K562 (cell line): Measurements from ENCODE around the gene TRMT10B. TPM values are rescaled to one million over a fixed set of nuclear protein-coding genes. Genes with fewer than 3 reads are reported as not detected.

Experiments used
- ATAC-seq: fragments of 200-7000 bp; cut with Tn5 transposase; 3 replicates; pipeline ENCODE4 v1.9.1; 2020; ENCODE audit warnings: moderate library complexity
- BruUV-seq: library from RNA; stranded (reverse); fragments of 400-500 nt; replicated peaks from 2 replicates; lab custom pipeline; 2021; lab: Mats Ljungman, UMichigan
- CTCF ChIA-PET: fragments of 300-600 bp; formaldehyde crosslinking; extraction: SDS; loops from one replicate; lab custom pipeline; 2021; ENCODE audit warnings: low intra/inter-chr PET ratio; lab: Yijun Ruan, JAX
- POLR2A ChIA-PET: fragments of 300-600, 350-650 bp; sonication (Branson Sonifier 250); formaldehyde crosslinking; extraction: SDS; loops from one replicate; lab custom pipeline; 2021; ENCODE audit warnings: antibody characterized with exemption, inconsistent platforms; lab: Yijun Ruan, JAX
- DNase-seq, 4 experiments: peaks; one replicate each; pipeline versions ENCODE4 v3.0.0 to v3.0.0-alpha.2; 2011 to 2018; ENCODE audit warnings: low spot score in 3 of 4, mixed read lengths in 3 of 4; ENCODE audit errors: extremely low read depth in 1 of 4
- FAIRE-seq: peaks from 2 replicates; lab custom pipeline; 2011; peaks lifted over from hg19 to GRCh38; lab: Jason Lieb, UNC
- H2AFZ ChIP-seq: 2 replicates; pipeline ENCODE4 v1.6.0; 2011; ENCODE audit warnings: low read depth, low read length, control low read depth, inconsistent platforms
- H3K27ac ChIP-seq: fragments of 200-600 bp; 3 replicates; pipeline ENCODE4 v1.8.0; 2011; ENCODE audit warnings: low read depth, mild to moderate bottlenecking, control low read depth, inconsistent platforms, low read length, moderate library complexity, mixed read lengths; ENCODE audit errors: extremely low read depth
- H3K27me3 ChIP-seq, 2 experiments: fragments of 300-600 bp in 1 of 2; 2 replicates in 1 of 2; 3 replicates in 1 of 2; pipeline versions ENCODE4 v1.6.0 to v1.8.0; 2011; ENCODE audit warnings: inconsistent platforms in 2 of 2, low read length in 2 of 2, mild to moderate bottlenecking in 1 of 2, mixed read lengths in 1 of 2, moderate library complexity in 1 of 2; ENCODE audit not compliant: control insufficient read depth in 2 of 2, insufficient read depth in 2 of 2
- H3K36me3 ChIP-seq: fragments of 300-600 bp; 3 replicates; pipeline ENCODE4 v1.8.0; 2011; ENCODE audit warnings: mild to moderate bottlenecking, low read length, inconsistent platforms; ENCODE audit not compliant: control insufficient read depth, insufficient read depth
- H3K4me1 ChIP-seq, 2 experiments: fragments of 200-600 bp in 1 of 2; replicated peaks in 1 of 2; 2 replicates in 1 of 2; 3 replicates in 1 of 2; pipeline versions ENCODE4 v1.5.1 to v1.8.0; 2011; ENCODE audit warnings: inconsistent platforms in 2 of 2, low read length in 2 of 2, mild to moderate bottlenecking in 1 of 2, mixed read lengths in 1 of 2, moderate library complexity in 1 of 2; ENCODE audit not compliant: control insufficient read depth in 2 of 2, insufficient read depth in 2 of 2
- H3K4me2 ChIP-seq: 2 replicates; pipeline ENCODE4 v1.6.1; 2011; ENCODE audit warnings: low read length, control low read depth, inconsistent platforms, mixed read lengths; ENCODE audit not compliant: insufficient read depth
- H3K4me3 ChIP-seq: fragments of 200-600 bp; sonication (generic), shearing (Covaris generic); 2 replicates; pipeline ENCODE4 v1.5.1; 2016; ENCODE audit warnings: control low read depth, inconsistent platforms
- H3K79me2 ChIP-seq: fragments of 200-600 bp; 3 replicates; pipeline ENCODE4 v1.8.0; 2011; ENCODE audit warnings: low read length, inconsistent platforms; ENCODE audit not compliant: control insufficient read depth, insufficient read depth
- H3K9ac ChIP-seq, 2 experiments: 2 replicates each; pipeline versions ENCODE4 v1.6.0 to v1.6.1; 2011; ENCODE audit warnings: low read depth in 2 of 2, low read length in 2 of 2, control low read depth in 1 of 2, inconsistent platforms in 1 of 2, mild to moderate bottlenecking in 1 of 2, mixed read lengths in 1 of 2; ENCODE audit not compliant: insufficient read depth in 1 of 2
- H3K9me1 ChIP-seq: one replicate; pipeline ENCODE4 v1.6.0; 2011; ENCODE audit warnings: inconsistent platforms, mild to moderate bottlenecking, low read length, moderate library complexity; ENCODE audit not compliant: control insufficient read depth, insufficient read depth
- H3K9me3 ChIP-seq: replicated peaks from 2 replicates; pipeline ENCODE4 v1.5.1; 2011; ENCODE audit warnings: low read depth, low read length, inconsistent platforms; ENCODE audit not compliant: control insufficient read depth, insufficient read depth
- H4K20me1 ChIP-seq: replicated peaks from 2 replicates; pipeline ENCODE4 v1.6.1; 2011; ENCODE audit warnings: low read length, inconsistent platforms, mixed read lengths; ENCODE audit not compliant: control insufficient read depth, insufficient read depth
- IFI16 ChIP-seq: fragments of 250-450 bp; sonication (Bioruptor Pico); IDR thresholded peaks from 2 replicates; pipeline ENCODE4 v2.1.2; 2022; ENCODE audit warnings: mild to moderate bottlenecking, inconsistent platforms
- NR2C1 ChIP-seq, 2 experiments: fragments of 450-650 bp; IDR thresholded peaks; 2 replicates each; pipeline ENCODE4 v1.6.1; 2017; ENCODE audit warnings: mild to moderate bottlenecking in 2 of 2, antibody characterized with exemption in 1 of 2, inconsistent platforms in 1 of 2, missing compliant biosample characterization in 1 of 2, missing genetic modification characterization in 1 of 2
- NR4A1 ChIP-seq, 2 experiments: fragments of 250-450 bp in 1 of 2; fragments of 450-650 bp in 1 of 2; sonication (Bioruptor Pico) in 1 of 2; IDR thresholded peaks; 2 replicates each; pipeline versions ENCODE4 v1.4.0 to v1.6.1; 2016 to 2020; ENCODE audit warnings: mild to moderate bottlenecking in 2 of 2, missing compliant biosample characterization in 1 of 2, missing genetic modification characterization in 1 of 2, moderate library complexity in 1 of 2
- PATZ1 ChIP-seq: fragments of 250-450 bp; sonication (Bioruptor Pico); IDR thresholded peaks from 2 replicates; pipeline ENCODE4 v1.5.0; 2020; ENCODE audit warnings: mild to moderate bottlenecking, borderline replicate concordance
- PTRF ChIP-seq: fragments of 450-650 bp; IDR thresholded peaks from 2 replicates; pipeline ENCODE4 v1.6.1; 2016; ENCODE audit warnings: mild to moderate bottlenecking, missing genetic modification characterization, missing compliant biosample characterization
- REST ChIP-seq, 2 experiments: fragments of 450-650 bp; formaldehyde crosslinking in 1 of 2; IDR thresholded peaks; 2 replicates each; pipeline versions ENCODE4 v1.4.0 to v1.6.1; 2014 to 2020; ENCODE audit warnings: mild to moderate bottlenecking in 2 of 2, borderline replicate concordance in 1 of 2, low read depth in 1 of 2
- SMARCE1 ChIP-seq: fragments of 450-650 bp; IDR thresholded peaks from 2 replicates; pipeline ENCODE4 v1.7.1; 2016; ENCODE audit warnings: mild to moderate bottlenecking
- ZNF174 ChIP-seq: fragments of 250-450 bp; sonication (Bioruptor Pico); IDR thresholded peaks from 2 replicates; pipeline ENCODE4 v1.4.0; 2020; ENCODE audit warnings: mild to moderate bottlenecking
- WGBS: fragments of 100-300 bp; shearing (Covaris generic); methylation state at CpG from one replicate; pipeline ENCODE4 v1.1.6; 2016; ENCODE audit warnings: low coverage, mixed read lengths; ENCODE audit not compliant: insufficient coverage; ENCODE audit errors: missing lambda C conversion rate; 5-methylcytosine and 5-hydroxymethylcytosine counted together
- in situ Hi-C: fragments of 300-500 bp; cut with MboI; formaldehyde crosslinking; loops from 4 replicates; pipeline ENCODE4 v1.15.0; 2018; ENCODE audit warnings: inconsistent platforms, mixed read lengths
- intact Hi-C: fragments of 100-400 bp; cut with micrococcal nuclease; formaldehyde crosslinking; loops from 2 replicates; pipeline ENCODE4 v1.14.2; 2022
- polyA plus RNA-seq, 8 experiments: library from polyadenylated mRNA; depleted of rRNA in 4 of 8; stranded (reverse) in 5 of 8; unstranded in 3 of 8; fragments of >200 nt; fragmentation: Nextera tagmentation in 2 of 8; fragmentation: Illumina TruSeq in 1 of 8; extraction: Ambion mirVana in 2 of 8; extraction: Trizol in 1 of 8; gene quantifications; 2 replicates each; pipeline versions ENCODE4 v1.2.1 to v1.2.3, GENCODE V29; 2011 to 2014; ENCODE audit warnings: inconsistent platforms in 1 of 8, missing spikeins in 1 of 8
- total RNA-seq, 7 experiments: library from RNA; depleted of rRNA in 6 of 7; stranded (reverse); fragments of >200 nt in 6 of 7; fragmentation: Illumina TruSeq in 2 of 7; extraction: Trizol in 2 of 7; gene quantifications; 2 replicates each; pipeline versions ENCODE4 v1.2.1 to v1.2.3, GENCODE V29; 2011 to 2021; ENCODE audit warnings: low replicate concordance in 1 of 7

TRMT10B gene
- total and polyA plus RNA-seq, 9 of the 15 experiments (the other 6 are each of a cell fraction or from before 2014, with no cell fraction given) = 2.9 to 13.4 (median 7.0) TPM

- intact Hi-C loops = loop anchor here (5.0 kb wide), 2 partner anchors 42 to 102 kb away; partner anchors contain the start of gene SLC25A51
- Histone ChIP-seq H3K9me1 (no peaks in the 10 kb centered on the region), H3K4me3 (peak within 1 kb of the TSS; percentile 92), H3K27ac (peak within 1 kb of the TSS; percentile 85), H3K36me3 (peaks cover 11% of the 10 kb centered on the region; the same call in 1 of the 3 replicates), H4K20me1 (0 out of 2 replicates have a peak, but pooled peaks cover 5% of the 10 kb centered on the region), H3K79me2 (peaks cover 63% of the 10 kb centered on the region), H3K4me1 (peaks cover 8 to 17% of the 10 kb centered on the region in 2 experiments; a peak in 4 of 5 replicates), H3K27me3 (no peaks in the 10 kb centered on the region), H3K4me2 (peak within 1 kb of the TSS; percentile 99), H2AFZ (peak within 1 kb of the TSS; percentile 99), H3K9me3 (no peaks in the 10 kb centered on the region), H3K9ac (peak within 1 kb of the TSS; percentile 93 to 99)
- ATAC-seq = peak; percentile 84
- 0% methylated on average over 48 of the region's 72 CpGs for WGBS
- FAIRE-seq = no peak
- no TSS peak for BruUV-seq
- in situ Hi-C loops = no loop called here
- peak; percentile 90 to 95 (median 94) for DNase-seq
- ChIA-PET CTCF (interaction anchor here (0.6 kb wide), 1 partner anchor 34 kb away, joined by 3 read pairs; no protein-coding TSS in a partner anchor), POLR2A (interaction anchor here (0.5 to 2.0 kb wide), 13 partner anchors 8 to 266 kb away, joined by 3 to 14 read pairs (median 3); partner anchors contain the start of genes EXOSC3 and TOMM5)
- TF ChIP-seq IFI16 (CRISPR knock-in tag) (0 out of 2 replicates have a peak, but pooled peaks have one; percentile 62), NR2C1 (IDR thresholded peaks at IDR 0.05) (peak; percentile 82), NR2C1 (tag; IDR thresholded peaks at IDR 0.05) (peak; percentile 92), PATZ1 (CRISPR knock-in tag) (peak; percentile 79; the same call in 1 of the 2 replicates), ZNF174 (CRISPR knock-in tag) (no peak), SMARCE1 (no peak), REST (IDR thresholded peaks at IDR 0.05; ENCODE audit: borderline replicate concordance) (no peak; the same call in none of the 2 replicates), REST (CRISPR knock-in tag; IDR thresholded peaks at IDR 0.05; ENCODE audit: low read depth) (peak; percentile 61; the same call in 1 of the 2 replicates), PTRF (tag) (no peak), NR4A1 (CRISPR knock-in tag; IDR thresholded peaks at IDR 0.05) (no peak), NR4A1 (tag; IDR thresholded peaks at IDR 0.05) (no peak)
These were observed 47.2 kb downstream of the TRMT10B start, which contains the start of gene DCAF10 for GRCh38 chr9:37800631-37801286. DCAF10 (plus strand) TSS chr9:37800797; CDS start chr9:37800867, 70 bp downstream.
